DMS114 treated with DMSO at 0.1 percent for 48 hours (cell line): Measurements from ENCODE around the gene FZD1.
"Not testable (repeated sequence)": the region's sequence is repeated elsewhere in the genome, so short reads cannot be mapped to it uniquely, and the experiment has no call there.

Experiments
- DNase-seq: peaks from one replicate; lab custom pipeline; 2025; ENCODE audit not compliant: unreplicated experiment; lab: John Stamatoyannopoulos, UW

Gene FZD1

GRCh38 chr7:91295576-91295975 is 31.3 kb downstream of the FZD1 start:
- no peak for DNase-seq

DNA sequence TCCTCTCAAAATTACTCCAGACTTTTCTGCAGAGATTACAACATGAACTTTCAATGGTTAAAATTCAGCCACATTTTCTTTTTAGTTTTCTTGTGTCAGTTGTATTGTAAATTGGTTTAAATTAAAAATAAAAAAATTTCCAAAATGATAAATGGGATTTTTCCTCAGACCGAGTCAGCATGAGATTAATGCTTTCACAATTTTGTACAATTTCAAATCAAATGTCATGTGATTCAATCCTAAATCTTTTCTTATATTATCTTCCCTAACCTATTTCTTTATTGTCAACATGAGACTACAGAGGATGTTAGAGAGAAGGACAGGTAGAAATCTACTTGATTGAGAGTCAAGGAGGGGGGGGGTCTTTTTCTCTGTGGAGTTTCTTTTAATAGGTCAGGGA is 33.7 kb downstream of the FZD1 start:
- DNase-seq = no peak

DNA sequence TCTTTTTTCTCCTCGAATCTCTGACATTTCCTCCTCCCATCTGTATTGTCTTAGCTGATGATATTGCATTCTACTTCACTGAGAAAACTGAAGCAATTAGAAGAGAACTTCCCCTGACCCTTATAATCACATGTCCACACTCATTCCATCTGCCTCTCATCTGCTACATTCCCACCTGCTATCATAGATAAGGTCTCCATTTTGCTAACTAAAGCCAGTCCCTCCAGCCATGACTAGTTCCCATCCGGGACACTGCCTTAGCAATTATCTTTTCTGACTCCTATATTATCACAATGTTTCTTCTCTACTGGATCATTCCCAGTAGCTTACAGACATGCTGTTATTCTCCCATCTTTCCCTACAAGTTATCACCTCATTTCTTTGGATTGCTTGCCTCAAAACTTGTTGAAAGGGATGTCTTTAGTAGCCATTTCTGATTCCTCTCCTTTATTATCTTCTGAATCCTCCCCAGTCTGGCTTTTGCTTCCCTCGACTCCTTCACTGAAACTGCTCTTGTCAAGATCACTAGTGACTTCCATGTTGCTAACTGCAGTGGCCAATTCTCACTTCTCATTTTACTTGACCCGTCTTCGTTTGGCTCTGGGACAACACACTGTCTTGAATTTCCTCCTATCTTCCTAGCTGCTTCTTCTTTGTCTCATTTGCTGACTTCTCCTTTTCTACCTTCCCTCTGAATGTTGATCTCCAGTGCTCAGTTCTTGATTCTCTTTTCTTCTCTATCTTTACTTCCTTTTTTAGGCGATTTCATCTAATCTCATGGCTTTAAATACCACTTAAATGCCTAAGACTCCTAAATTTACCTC is 35.9 kb downstream of the FZD1 start:
- no peak for DNase-seq

DNA sequence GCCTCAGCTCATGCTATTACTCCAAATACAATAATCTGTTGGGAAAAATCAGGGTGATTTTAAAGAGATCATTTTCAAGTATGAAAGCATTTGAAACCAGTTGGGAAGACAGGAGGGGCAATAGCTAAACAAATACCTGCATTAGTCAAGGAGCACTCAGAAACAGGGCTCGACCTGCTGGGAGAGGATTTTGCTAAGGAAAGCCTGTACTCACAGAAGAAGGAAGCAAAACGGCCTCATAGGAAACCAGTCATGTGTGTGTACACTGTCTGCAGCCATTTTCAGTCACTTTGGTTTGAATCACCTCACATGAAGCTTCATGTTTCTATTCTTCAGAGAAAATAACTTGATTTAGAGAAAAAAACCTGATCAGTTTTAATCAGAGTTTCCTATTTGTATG is 38.6 kb downstream of the FZD1 start:
- no peak for DNase-seq

GRCh38 chr7:91306266-91306665 is 42.0 kb downstream of the FZD1 start:
- no peak for DNase-seq

GRCh38 chr7:91307467-91307866 is 43.2 kb downstream of the FZD1 start:
- DNase-seq = no peak

GRCh38 chr7:91308191-91308590 is 44.0 kb downstream of the FZD1 start:
- DNase-seq = not testable (repeated sequence)

DNA sequence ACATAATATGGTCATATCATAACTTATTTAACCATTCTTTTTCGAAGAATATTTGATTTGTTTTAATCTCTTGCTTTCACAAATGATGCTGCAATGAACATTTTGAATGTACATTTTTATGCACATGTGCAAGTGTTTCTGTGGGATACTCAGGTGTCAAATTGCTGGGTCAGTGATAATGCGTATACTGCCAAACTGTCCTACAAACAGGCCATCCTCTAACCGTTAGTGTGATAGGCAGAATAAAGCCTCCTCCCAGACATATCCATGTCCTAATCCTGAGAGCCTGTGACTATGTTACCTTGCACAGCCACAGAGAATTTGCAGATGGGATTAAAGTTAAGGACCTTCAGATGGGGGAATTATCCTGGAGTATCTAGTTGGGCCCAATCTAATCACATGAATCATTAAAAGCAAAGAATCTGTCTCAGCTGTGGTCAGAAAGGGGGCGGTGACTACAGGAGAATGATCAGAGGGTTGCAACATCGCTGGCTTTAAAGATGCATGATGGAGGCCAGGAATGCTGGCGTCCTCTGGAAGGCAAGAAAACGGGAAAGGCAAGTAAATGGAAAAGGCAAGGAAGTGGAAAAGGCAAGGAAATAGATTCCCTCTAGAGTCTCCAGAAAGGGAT is 46.7 kb downstream of the FZD1 start:
- no peak for DNase-seq

DNA sequence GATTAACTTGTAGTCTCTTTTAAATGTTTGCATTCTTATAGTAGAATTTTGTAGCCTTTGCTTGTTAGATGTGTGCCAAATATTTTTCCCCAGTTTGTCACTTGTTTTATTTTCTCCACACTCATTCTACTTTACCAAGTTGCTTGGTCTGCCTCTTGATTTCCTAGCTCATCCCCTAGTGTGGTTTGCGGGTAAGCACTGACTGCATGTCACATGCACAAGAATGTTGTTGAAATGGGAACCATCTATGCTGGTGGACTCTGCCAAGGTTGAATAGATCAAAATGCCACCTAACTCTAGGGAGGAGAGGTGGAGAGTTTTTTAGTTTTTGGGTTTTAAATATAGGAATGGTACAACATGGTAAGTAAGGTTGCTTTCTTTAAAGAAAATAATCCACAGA is 47.6 kb downstream of the FZD1 start:
- no peak for DNase-seq

- DNase-seq = no peak
These were observed 48.9 kb downstream of the FZD1 start for GRCh38 chr7:91313113-91313512.

DNA sequence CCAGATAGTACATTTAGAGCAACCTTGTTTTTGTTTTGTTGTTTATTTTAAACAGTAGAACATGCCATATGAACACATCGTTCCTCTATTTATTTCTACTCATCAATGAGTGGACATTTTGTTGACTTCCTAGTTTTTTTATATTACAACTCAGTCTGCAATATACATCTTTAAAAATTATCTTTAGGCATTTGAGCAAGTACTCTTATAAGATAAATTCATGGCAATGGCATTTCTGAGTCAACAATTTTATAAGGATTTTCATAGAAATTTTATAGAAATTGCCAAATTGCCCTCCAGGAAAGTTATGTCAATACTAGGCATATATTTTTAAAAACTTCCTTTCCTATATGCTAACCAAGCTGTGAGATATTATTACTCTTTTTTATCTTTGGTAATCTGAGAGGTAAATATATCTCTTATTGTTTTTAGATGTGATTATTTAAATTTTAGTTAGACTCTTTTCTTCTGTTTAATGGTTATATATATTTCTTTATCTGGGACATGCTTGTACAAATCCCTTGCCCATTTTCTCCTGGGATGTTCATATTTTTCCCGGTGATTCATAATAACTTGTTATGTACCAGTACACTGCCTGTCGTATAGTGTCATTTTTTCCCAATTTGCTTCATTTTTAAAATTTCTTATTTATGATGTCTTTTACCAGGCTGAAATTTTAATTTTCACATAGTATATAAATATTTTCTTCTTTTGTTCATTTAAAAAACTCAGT is 50.5 kb downstream of the FZD1 start:
- no peak for DNase-seq

DNA sequence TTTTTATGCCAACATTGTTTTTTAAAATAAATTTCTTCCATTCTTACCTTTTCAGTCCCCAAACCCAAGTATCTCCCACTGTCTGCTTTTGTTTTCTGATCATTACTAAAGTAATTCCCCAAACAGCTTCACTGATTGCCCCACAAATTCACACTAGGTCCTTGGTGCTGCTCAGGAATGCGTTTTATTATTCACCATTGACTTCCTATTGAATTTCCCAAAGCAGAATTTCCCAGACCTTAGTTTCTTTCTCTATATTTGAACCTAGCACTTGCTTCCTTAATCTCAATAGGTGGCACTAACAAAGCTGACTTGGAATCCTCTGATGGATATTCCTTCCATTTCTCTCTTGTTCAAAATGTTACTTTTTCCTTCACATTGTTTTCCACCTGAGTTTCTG is 52.2 kb downstream of the FZD1 start:
- no peak for DNase-seq

- no peak for DNase-seq
These were observed 55.1 kb downstream of the FZD1 start for GRCh38 chr7:91319351-91319750.

DNA sequence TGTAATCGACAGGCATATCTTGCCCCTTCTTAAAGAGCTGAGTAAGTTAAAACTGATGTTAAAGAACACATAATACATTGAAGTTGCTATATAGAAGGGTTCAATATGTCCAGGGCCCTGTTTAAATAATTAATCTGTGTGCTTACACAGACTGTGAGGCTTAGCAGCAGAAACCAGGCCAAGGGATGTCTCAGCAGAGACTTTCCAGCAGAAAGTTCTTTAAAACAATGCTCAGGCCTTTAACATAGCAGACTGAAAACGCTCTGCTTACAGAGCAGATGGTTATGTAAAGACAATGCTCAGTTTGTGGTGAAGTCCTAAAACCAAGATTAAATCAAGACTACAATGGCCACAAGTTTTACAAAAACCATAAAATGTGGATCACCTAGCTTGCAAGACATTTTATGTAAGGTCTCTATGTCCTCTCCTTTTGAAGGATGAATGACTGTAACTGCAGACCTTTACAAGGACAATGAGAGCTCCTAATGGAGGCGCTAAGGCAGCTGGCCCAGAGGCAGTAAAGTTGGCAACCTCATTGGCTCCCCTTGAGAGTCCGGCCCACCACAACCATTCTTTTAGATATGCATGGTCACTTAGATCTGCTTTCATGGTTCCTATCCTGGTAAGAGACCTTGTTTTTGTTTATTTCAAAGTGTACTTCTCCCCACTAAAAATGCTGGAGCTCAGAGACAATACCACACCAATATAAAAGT is 56.3 kb downstream of the FZD1 start:
- no peak for DNase-seq
